GM19438 (cell line): ENCODE measurements around the gene GMDS.

ENCODE experiments used
- ATAC-seq: cut with Tn5 transposase; IDR thresholded peaks from one replicate; pipeline ENCODE4 v1.9.1; 2021; ENCODE audit warnings: low read depth; ENCODE audit not compliant: unreplicated experiment

The GMDS gene

DNA sequence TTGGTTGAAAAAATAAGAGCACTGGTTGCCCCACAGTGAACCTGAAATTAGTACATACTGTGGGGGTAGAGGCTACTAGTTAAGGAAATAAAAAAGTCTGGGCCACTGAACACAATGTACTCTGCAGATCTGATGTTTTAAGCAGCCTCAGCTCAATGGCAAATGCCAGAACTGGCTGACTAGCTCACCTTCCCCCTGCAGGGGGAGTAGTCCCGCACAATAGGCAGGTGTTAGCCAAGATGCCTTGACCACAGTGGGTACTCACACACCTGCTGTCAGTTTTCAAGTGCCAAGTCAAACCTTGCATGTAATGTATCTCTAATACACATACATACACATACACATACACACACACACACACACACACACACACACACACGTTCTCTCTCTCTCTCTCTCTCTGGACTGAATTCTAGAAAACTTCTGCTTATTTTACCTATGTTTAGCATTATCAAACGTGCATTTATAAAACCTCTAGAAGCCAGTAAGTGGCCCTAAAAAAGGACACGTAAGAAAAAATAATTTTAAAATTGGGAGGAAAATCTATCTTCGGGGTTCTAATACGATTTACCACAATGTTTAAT is 36.1 kb downstream of the GMDS start:
- no peak for ATAC-seq

- ATAC-seq: no peak
Measured at GRCh38 chr6:2208468-2208867, 36.9 kb downstream of the GMDS start.

- no peak for ATAC-seq
Measured at GRCh38 chr6:2205396-2205795, 40.0 kb downstream of the GMDS start.

DNA sequence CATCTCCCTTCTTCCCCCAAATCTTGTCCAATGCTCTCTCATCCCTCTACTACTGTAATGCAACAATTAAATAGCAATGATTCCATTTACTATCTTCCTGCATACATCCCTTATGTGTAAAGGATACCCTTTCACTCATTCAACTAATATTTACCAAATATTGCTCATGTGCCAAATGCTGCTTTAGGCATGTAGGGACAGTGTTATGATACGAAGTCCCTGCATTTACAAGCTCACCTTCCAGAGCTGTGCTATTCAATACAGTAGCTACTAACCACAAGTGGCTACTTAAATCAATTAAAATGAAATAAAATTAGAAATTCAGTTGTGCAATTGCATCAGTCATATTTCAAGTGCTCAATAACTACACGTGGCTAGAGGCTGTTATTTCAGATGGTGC is 41.1 kb downstream of the GMDS start:
- ATAC-seq: no peak

DNA sequence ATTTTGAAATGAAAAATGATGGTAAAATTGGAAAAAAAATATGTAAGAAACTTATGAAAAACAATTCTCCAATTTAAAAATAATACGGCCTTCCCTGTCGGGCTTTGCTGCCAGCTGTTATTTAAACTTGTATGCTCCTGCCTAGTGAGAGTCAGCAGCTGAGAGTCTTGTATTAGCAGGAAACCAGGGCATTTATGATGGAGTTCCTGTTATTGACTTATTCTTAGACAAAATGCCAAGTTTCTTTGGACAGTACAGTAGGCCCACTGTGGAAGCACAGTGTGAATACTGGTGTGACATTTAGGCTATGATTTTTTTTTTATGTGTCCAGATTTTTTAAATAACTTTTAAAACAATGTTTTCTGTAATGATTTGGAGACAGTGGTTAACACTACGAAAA is 42.1 kb downstream of the GMDS start:
- ATAC-seq: no peak

- ATAC-seq: no peak
Measured at GRCh38 chr6:2197984-2198383, 47.4 kb downstream of the GMDS start.

GRCh38 chr6:2197177-2197671 is 48.2 kb downstream of the GMDS start:
- no peak for ATAC-seq

DNA sequence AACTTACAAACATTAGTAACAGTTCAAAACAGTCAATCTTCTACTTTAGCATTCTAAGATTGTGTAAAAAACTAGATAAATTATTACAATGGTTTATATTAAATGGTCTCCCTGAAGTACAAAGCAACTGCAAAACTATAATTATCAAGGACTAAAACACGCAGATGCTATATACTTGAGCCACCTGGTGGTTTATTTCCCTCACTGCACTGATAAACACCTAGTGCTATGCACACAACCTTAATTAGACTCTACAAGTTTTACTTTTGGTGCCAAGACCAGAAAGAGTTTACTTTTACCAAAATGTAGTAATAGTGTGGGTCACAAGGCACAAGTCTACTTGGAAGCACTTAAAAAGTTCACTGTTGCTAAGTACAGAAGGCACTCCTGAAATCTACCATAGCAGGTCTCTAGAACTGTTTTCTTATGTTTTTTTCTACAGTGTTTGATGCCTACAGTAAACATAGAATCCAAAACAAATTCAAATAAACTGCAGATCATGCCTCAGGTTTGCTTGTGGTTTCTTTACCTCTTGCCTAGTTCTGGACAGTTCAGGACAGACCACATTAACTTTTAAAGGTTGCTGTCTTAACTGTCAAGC is 49.2 kb downstream of the GMDS start:
- no peak for ATAC-seq

DNA sequence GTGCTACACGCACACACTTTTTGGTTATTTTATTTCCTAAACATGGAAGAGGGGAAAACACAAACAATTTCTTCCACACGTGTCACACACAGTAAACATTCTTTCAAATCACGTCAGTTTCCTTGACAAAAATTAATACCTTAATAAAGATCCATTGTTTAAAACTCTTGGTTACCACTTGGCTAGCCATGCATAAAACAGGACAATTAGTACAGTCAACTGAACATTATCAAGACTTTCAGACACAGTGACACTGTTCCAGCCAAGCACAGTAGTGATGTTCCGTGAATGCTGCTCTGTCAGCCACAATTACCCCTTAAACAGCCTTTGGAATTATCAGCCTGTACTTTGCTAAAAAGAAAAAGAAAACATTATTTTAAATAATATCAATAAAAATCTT is 50.8 kb downstream of the GMDS start:
- ATAC-seq: no peak

GRCh38 chr6:2193931-2194330 is 51.5 kb downstream of the GMDS start:
- ATAC-seq: no peak

- ATAC-seq: no peak
Measured at GRCh38 chr6:2192976-2193375, 52.4 kb downstream of the GMDS start.

- ATAC-seq: no peak
Measured at GRCh38 chr6:2191390-2191740, 54.0 kb downstream of the GMDS start.

- ATAC-seq: no peak
Measured at GRCh38 chr6:2190661-2191389, 54.6 kb downstream of the GMDS start.

DNA sequence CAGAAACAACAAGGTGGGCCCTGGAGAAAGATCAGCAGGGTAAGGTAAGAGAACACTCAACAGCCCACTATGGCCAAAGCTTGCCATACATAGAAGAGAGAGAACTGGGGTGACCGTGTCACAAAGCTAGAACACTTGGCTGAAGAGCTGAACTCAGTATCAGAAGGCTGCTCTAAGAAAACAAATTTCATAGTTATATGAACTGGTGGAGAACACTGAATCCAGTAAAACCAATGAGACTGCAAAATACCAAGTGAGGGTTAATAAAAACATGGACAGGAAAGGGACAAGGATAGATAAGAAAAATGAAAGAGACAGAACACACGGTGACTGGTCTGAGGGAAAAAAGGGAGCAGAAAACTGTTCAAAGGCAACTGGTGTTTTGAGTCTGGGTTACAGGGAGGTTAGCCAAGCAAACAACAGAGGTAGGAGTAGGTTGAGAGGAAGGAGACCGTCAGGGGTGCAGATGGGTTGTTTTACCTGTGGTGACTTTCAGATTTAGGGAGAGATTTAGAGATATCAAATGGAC is 56.5 kb downstream of the GMDS start:
- ATAC-seq: no peak

GRCh38 chr6:2188397-2188796 is 57.0 kb downstream of the GMDS start:
- no peak for ATAC-seq

- ATAC-seq: no peak
Measured at GRCh38 chr6:2187826-2188225, 57.6 kb downstream of the GMDS start.

- no peak for ATAC-seq
Measured at GRCh38 chr6:2186516-2186915, 58.9 kb downstream of the GMDS start.

- ATAC-seq: no peak
Measured at GRCh38 chr6:2185466-2185865, 59.9 kb downstream of the GMDS start.

DNA sequence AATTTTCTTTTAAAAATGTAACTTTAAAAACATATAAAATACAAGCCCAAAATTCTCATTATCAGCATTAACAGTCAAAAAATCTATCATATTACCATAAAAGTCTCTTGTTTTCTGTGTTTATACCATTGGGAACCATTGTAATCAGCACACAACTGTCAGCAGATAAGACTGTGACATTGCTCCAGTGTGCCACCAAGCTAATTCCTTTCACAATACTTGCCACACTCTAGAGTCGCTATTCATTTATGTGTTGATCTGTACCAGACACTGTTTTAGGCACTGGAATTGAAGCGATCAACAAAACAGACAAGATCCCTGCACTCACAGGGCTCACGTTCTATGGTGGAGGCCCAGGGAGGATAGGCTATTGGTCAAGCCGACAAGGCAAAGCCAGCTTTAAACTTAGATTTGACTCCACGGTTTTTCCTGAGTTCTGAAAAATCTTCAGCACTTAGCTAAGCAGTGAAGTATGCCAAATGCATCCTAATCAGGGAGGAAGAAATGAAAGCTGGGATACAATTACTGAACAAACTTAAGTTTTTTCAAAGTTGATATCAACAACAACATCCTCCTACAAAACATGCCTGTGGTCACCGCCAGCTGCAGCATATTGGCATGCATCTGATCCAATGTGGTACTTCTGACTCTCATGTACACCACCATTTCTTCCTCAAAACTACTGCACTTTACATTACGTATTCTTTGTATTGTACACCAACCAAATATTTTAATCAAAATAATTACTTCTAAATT is 60.5 kb downstream of the GMDS start:
- ATAC-seq: no peak

- no peak for ATAC-seq
Measured at GRCh38 chr6:2183752-2184151, 61.7 kb downstream of the GMDS start.

GRCh38 chr6:2183246-2183645 is 62.2 kb downstream of the GMDS start:
- ATAC-seq: no peak
